WTC11 (cell line): ENCODE measurements around the gene TMC1. TPM values are rescaled to one million over a fixed set of nuclear protein-coding genes. Genes with fewer than 3 reads are reported as not detected.
A peak's percentile ranks its signal among the peaks of the same experiment; 100 is the strongest.

Source experiments
- ATAC-seq: fragments of 200-7000 bp; cut with Tn5 transposase; 2 replicates; pipeline ENCODE4 v1.10.0; 2021; ENCODE audit warnings: mild to moderate bottlenecking, moderate library complexity
- CTCF ChIA-PET: fragments of 300-600 bp; sonication (Branson Sonifier 250); formaldehyde crosslinking; loops from one replicate; lab custom pipeline; 2021; ENCODE audit warnings: antibody characterized with exemption; lab: Charles Lee
- POLR2A ChIA-PET: fragments of 350-600 bp; sonication (Branson Sonifier 250); formaldehyde crosslinking; loops from one replicate; lab custom pipeline; 2021; ENCODE audit warnings: antibody characterized with exemption; lab: Charles Lee
- DNase-seq: peaks from one replicate; pipeline ENCODE4 v3.0.0; 2021; ENCODE audit warnings: low spot score
- H3K27ac Mint-ChIP-seq: 2 replicates; pipeline ENCODE4 v1.8.0; 2021; ENCODE audit warnings: mixed read lengths
- H3K27me3 Mint-ChIP-seq: 2 replicates; pipeline ENCODE4 v1.8.0; 2021; ENCODE audit warnings: low read depth, mild to moderate bottlenecking, moderate library complexity, mixed read lengths
- H3K36me3 Mint-ChIP-seq: 2 replicates; pipeline ENCODE4 v1.8.0; 2021; ENCODE audit warnings: mixed read lengths
- H3K4me1 Mint-ChIP-seq: 2 replicates; pipeline ENCODE4 v1.8.0; 2022; ENCODE audit warnings: mixed read lengths
- H3K4me3 Mint-ChIP-seq: 2 replicates; pipeline ENCODE4 v1.8.0; 2021; ENCODE audit warnings: mild to moderate bottlenecking, moderate library complexity, mixed read lengths
- H3K9me3 Mint-ChIP-seq: 2 replicates; pipeline ENCODE4 v1.8.0; 2021; ENCODE audit warnings: mixed read lengths
- ATF1 ChIP-seq: sonication (generic); formaldehyde crosslinking; IDR thresholded peaks from 2 replicates; pipeline ENCODE4 v1.8.1; 2023; ENCODE audit warnings: mild to moderate bottlenecking, moderate library complexity, missing genetic modification reagents
- ATF2 ChIP-seq: sonication (generic); formaldehyde crosslinking; IDR thresholded peaks from 2 replicates; pipeline ENCODE4 v1.8.1; 2022; ENCODE audit warnings: low read depth, missing genetic modification reagents, borderline replicate concordance
- NFYB ChIP-seq: sonication (generic); formaldehyde crosslinking; conservative IDR thresholded peaks from 2 replicates; pipeline ENCODE4 v1.8.0; 2022; ENCODE audit warnings: low read depth, missing genetic modification reagents
- PREB ChIP-seq: sonication (generic); formaldehyde crosslinking; IDR thresholded peaks from 2 replicates; pipeline ENCODE4 v1.8.1; 2022; ENCODE audit warnings: mild to moderate bottlenecking, missing genetic modification reagents, moderate library complexity, borderline replicate concordance
- RELA ChIP-seq: sonication (generic); formaldehyde crosslinking; IDR thresholded peaks from 2 replicates; pipeline ENCODE4 v1.8.1; 2022; ENCODE audit warnings: missing genetic modification reagents, mild to moderate bottlenecking, borderline replicate concordance
- SMAD4 ChIP-seq: sonication (generic); formaldehyde crosslinking; IDR thresholded peaks from 2 replicates; pipeline ENCODE4 v1.8.0; 2022; ENCODE audit warnings: mild to moderate bottlenecking, missing genetic modification reagents
- STAT6 ChIP-seq: sonication (generic); formaldehyde crosslinking; conservative IDR thresholded peaks from 2 replicates; pipeline ENCODE4 v1.8.1; 2023; ENCODE audit warnings: mild to moderate bottlenecking, low read depth, missing genetic modification reagents, moderate library complexity
- ZNF121 ChIP-seq: sonication (generic); formaldehyde crosslinking; IDR thresholded peaks from 2 replicates; pipeline ENCODE4 v1.8.0; 2023; ENCODE audit warnings: missing genetic modification reagents
- ZNF232 ChIP-seq: sonication (generic); formaldehyde crosslinking; IDR thresholded peaks from 2 replicates; pipeline ENCODE4 v1.8.0; 2022; ENCODE audit warnings: mild to moderate bottlenecking, missing genetic modification reagents
- total RNA-seq: library from RNA; stranded (reverse); gene quantifications from 3 replicates; pipeline ENCODE4 v1.2.3, GENCODE V29; 2021
- TF ChIP-seq, protein P1 (sequence below): fragments of 250-450 bp; sonication (Bioruptor Pico); IDR thresholded peaks from 2 replicates; pipeline ENCODE4 v1.9.0; 2021; ENCODE audit warnings: mild to moderate bottlenecking
- TF ChIP-seq, protein P2 (sequence below): fragments of 250-450 bp; sonication (Bioruptor Pico); IDR thresholded peaks from 2 replicates; pipeline ENCODE4 v1.9.0; 2021; ENCODE audit warnings: mild to moderate bottlenecking, borderline replicate concordance
- TF ChIP-seq, protein P3 (sequence below): sonication (generic); formaldehyde crosslinking; IDR thresholded peaks from 2 replicates; pipeline ENCODE4 v1.8.1; 2023; ENCODE audit warnings: mild to moderate bottlenecking, missing genetic modification reagents, moderate library complexity
- TF ChIP-seq, protein P4 (sequence below): sonication (generic); formaldehyde crosslinking; IDR thresholded peaks from 2 replicates; pipeline ENCODE4 v1.8.0; 2022; ENCODE audit warnings: missing genetic modification reagents

TMC1 gene
- total RNA-seq, 1 experiment from 2014 or later, result 0.31 TPM

GRCh38 chr9:72695365-72695764, 174.0 kb downstream of the TMC1 start:
- ATAC-seq (peak; percentile 77), DNase-seq (no peak)
- H3K9me3 Mint-ChIP-seq, result peaks cover 26% of the 10 kb centered on the region
- CTCF ChIA-PET, result no interaction called here
- peaks cover 19% of the 10 kb centered on the region for H3K36me3 Mint-ChIP-seq
- no peak overlapping the region for H3K4me3 Mint-ChIP-seq
- H3K27me3 Mint-ChIP-seq, result no peaks in the 10 kb centered on the region
- TF ChIP-seq, protein P1, sequence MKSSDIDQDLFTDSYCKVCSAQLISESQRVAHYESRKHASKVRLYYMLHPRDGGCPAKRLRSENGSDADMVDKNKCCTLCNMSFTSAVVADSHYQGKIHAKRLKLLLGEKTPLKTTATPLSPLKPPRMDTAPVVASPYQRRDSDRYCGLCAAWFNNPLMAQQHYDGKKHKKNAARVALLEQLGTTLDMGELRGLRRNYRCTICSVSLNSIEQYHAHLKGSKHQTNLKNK (CRISPR knock-in tag), result no peak
- TF ChIP-seq, protein P2, sequence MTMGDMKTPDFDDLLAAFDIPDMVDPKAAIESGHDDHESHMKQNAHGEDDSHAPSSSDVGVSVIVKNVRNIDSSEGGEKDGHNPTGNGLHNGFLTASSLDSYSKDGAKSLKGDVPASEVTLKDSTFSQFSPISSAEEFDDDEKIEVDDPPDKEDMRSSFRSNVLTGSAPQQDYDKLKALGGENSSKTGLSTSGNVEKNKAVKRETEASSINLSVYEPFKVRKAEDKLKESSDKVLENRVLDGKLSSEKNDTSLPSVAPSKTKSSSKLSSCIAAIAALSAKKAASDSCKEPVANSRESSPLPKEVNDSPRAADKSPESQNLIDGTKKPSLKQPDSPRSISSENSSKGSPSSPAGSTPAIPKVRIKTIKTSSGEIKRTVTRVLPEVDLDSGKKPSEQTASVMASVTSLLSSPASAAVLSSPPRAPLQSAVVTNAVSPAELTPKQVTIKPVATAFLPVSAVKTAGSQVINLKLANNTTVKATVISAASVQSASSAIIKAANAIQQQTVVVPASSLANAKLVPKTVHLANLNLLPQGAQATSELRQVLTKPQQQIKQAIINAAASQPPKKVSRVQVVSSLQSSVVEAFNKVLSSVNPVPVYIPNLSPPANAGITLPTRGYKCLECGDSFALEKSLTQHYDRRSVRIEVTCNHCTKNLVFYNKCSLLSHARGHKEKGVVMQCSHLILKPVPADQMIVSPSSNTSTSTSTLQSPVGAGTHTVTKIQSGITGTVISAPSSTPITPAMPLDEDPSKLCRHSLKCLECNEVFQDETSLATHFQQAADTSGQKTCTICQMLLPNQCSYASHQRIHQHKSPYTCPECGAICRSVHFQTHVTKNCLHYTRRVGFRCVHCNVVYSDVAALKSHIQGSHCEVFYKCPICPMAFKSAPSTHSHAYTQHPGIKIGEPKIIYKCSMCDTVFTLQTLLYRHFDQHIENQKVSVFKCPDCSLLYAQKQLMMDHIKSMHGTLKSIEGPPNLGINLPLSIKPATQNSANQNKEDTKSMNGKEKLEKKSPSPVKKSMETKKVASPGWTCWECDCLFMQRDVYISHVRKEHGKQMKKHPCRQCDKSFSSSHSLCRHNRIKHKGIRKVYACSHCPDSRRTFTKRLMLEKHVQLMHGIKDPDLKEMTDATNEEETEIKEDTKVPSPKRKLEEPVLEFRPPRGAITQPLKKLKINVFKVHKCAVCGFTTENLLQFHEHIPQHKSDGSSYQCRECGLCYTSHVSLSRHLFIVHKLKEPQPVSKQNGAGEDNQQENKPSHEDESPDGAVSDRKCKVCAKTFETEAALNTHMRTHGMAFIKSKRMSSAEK (CRISPR knock-in tag), result no peak
- TF ChIP-seq NFYB (CRISPR knock-in tag), result no peak
- no peak for TF ChIP-seq ATF1
- TF ChIP-seq RELA, result no peak
- TF ChIP-seq ATF2 (CRISPR knock-in tag), result no peak
- TF ChIP-seq PREB (CRISPR knock-in tag), result no peak
- TF ChIP-seq, protein P3, sequence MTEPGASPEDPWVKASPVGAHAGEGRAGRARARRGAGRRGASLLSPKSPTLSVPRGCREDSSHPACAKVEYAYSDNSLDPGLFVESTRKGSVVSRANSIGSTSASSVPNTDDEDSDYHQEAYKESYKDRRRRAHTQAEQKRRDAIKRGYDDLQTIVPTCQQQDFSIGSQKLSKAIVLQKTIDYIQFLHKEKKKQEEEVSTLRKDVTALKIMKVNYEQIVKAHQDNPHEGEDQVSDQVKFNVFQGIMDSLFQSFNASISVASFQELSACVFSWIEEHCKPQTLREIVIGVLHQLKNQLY (CRISPR knock-in tag), result no peak
- POLR2A ChIA-PET, result no interaction called here
- no peak overlapping the region for H3K27ac Mint-ChIP-seq
- H3K4me1 Mint-ChIP-seq, result peaks cover 6% of the 10 kb centered on the region

DNA sequence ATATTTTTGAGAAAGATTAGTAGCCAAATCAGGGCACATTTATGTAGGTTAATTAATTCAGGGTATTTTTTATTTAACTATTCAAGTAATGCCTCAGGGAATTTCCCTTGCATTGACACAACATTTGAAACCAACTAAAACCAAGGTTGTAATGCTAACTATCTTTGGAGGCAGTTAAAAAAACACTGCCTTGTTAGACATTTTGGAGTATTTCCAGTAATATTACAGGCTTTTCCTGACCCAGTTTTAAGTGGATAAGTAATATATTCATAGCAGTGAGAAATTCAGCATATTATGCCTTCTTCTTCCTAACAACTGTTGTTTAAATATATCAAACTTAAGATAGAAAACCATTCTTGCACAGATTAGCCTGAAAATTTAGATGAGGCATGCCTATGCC, 175.1 kb downstream of the TMC1 start:
- ATAC-seq (no peak), DNase-seq (no peak)
- no peak overlapping the region for H3K27ac Mint-ChIP-seq
- peaks cover 6% of the 10 kb centered on the region for H3K4me1 Mint-ChIP-seq
- H3K4me3 Mint-ChIP-seq, result no peak overlapping the region
- peaks cover 8% of the 10 kb centered on the region for H3K36me3 Mint-ChIP-seq
- ChIA-PET CTCF (no interaction called here), POLR2A (no interaction called here)
- H3K9me3 Mint-ChIP-seq, result peaks cover 15% of the 10 kb centered on the region
- no peaks in the 10 kb centered on the region for H3K27me3 Mint-ChIP-seq
- TF ChIP-seq, protein P4, sequence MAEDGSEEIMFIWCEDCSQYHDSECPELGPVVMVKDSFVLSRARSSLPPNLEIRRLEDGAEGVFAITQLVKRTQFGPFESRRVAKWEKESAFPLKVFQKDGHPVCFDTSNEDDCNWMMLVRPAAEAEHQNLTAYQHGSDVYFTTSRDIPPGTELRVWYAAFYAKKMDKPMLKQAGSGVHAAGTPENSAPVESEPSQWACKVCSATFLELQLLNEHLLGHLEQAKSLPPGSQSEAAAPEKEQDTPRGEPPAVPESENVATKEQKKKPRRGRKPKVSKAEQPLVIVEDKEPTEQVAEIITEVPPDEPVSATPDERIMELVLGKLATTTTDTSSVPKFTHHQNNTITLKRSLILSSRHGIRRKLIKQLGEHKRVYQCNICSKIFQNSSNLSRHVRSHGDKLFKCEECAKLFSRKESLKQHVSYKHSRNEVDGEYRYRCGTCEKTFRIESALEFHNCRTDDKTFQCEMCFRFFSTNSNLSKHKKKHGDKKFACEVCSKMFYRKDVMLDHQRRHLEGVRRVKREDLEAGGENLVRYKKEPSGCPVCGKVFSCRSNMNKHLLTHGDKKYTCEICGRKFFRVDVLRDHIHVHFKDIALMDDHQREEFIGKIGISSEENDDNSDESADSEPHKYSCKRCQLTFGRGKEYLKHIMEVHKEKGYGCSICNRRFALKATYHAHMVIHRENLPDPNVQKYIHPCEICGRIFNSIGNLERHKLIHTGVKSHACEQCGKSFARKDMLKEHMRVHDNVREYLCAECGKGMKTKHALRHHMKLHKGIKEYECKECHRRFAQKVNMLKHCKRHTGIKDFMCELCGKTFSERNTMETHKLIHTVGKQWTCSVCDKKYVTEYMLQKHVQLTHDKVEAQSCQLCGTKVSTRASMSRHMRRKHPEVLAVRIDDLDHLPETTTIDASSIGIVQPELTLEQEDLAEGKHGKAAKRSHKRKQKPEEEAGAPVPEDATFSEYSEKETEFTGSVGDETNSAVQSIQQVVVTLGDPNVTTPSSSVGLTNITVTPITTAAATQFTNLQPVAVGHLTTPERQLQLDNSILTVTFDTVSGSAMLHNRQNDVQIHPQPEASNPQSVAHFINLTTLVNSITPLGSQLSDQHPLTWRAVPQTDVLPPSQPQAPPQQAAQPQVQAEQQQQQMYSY (CRISPR knock-in tag), result no peak
- TF ChIP-seq ZNF121 (CRISPR knock-in tag) (no peak), ATF2 (CRISPR knock-in tag) (no peak), SMAD4 (CRISPR knock-in tag) (no peak), STAT6 (CRISPR knock-in tag) (no peak), ZNF232 (CRISPR knock-in tag) (no peak)
